Kasumi-1 (cell line): ENCODE measurements around the gene UVRAG.
"Not testable (repeated sequence)": the region's sequence is repeated elsewhere in the genome, so short reads cannot be mapped to it uniquely, and the experiment has no call there.

Source experiments
- DNase-seq, 2 experiments: peaks; one replicate each; lab custom pipeline; 2025; lab: John Stamatoyannopoulos, UW

UVRAG gene

DNA sequence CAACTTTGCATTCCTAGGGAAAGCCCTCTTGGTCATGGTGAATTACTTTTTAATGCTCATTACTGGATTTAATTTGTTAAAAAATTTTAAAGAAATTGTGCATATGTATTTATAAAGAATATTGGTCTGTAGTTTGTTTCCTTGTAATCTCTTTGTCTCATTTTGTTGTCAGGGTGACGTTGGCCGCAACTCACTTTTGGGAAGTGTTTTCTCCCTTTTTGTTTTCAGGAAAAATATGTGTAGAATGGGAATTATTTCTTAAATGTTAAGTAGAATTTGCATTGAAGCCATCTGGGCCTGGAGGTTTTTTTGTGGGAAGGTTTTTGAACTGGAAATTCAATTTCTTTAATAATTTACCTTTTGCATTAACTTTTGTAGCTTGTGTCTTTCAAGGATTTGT is 149.1 kb downstream of the UVRAG start:
- DNase-seq: no peak

DNA sequence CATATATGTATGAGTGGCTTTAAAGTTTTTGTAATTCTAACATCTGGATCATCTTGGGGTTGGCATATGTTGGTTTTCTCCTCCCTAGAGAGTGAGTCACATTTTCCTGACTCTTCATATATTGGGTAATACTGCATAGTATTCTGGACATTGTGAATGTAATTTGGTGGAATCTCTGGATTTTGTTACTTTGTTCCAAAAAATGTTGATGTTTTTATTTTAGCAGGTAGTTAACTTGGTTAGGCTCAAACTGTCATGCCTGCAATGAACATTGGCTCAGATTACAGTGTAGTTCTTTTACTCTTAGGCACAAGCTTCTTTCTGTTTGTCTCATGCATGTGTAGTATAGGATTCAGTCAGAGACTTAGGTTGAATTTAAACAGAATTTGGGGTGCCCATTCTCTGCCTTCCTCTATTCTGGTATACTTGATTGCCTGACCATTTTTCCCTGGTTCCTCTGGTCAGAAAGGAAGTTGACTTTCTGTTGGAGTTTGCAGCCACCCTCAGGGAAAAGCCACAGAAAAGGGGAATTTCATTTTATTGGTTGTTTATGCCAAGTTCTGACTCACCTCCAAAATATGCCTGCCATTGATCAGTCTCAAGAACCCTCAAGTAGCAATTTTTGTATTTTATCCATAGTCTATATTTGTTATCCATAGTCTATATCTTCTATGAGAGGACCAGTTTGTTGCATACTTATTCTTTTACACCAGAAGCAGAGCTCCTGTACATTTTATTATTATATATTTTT is 151.7 kb downstream of the UVRAG start:
- peak; percentile 48 to 59 for DNase-seq

DNA sequence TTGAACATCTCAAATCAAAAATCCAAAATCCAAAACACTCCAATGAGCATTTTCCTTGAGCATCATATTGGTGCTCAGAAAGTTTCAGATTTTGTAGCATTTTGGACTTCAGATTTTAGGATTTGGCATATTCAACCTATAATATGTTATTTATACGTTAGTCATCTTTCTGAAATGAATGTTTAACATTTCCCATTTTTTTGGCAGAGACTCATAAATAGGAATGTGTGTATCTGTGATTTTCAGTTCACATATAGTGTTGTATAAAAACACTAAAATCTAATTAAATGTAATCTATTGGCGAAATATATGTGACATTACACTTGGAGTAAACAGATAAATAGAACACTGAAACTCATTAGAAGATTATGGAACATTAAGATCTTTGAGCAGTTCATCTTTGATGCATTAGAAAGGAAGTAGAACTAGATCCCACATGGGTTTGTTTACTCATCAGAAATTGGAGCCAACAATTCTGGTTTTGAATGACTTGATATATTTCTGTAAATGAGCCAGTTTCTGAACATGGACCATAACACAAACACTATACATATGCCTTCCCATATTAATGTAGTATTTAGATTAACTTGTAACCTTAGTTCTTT is 153.1 kb downstream of the UVRAG start:
- DNase-seq: no peak

DNA sequence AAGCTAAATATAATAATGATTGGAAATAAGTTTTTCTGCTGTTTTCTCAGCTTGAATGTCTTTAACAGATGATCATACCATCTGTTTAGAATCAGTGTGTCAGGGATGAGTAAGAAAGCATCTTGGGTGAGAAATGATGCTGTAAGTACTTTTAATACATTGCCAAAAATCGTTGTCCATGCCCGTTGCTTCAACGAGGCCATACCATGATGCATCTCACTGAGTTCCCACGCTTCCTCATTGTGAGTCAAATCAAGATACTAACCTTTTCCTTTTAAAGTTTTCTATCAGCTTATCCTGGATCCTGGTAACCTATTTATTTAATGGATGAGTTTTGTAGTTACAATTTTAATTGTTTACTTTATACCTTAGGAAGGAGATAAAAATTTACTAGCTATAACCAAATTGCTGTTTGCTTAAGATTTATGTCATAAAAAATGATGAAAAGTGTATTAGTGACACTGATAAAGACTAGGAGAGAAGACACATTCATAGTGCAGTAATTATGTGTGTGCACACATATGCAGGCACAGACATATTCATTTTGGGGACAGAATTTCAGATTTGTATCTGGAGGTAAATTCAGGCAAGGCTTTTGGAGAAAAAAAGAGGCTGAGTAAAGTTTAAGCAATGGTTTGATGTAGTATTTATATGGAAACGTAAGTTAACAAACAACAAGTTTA is 154.8 kb downstream of the UVRAG start:
- DNase-seq: no peak

DNA sequence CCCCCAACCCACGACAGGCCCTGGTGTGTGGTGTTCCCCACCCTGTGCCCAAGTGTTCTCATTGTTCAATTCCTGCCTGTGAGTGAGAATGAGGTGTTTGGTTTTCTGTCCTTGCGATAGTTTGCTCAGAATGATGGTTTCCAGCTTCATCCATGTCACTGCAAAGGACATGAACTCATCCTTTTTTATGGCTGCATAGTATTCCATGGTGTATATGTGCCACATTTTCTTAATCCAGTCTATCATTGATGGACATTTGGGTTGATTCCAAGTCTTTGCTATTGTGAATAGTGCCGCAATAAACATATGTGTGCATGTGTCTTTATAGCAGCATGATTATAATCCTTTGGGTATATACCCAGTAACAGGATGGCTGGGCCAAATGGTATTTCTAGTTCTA is 158.7 kb downstream of the UVRAG start:
- DNase-seq: not testable (repeated sequence)

DNA sequence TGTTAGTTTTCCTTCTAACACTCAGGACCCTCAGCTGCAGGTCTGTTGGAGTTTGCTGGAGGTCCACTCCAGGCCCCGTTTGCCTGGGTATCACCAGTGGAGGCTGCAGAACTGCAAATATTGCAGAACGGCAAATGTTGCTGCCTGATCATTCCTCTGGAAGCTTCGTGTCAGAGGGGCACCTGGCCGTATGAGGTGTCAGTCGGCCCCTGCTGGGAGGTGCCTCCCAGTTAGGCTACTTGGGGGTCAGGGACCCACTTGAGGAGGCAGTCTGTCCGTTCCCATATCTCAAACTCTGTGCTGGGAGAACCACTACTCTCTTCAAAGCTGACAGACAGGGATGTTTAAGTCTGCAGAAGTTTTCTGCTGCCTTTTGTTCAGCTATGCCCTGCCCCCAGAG is 164.1 kb downstream of the UVRAG start:
- DNase-seq: not testable (repeated sequence)

DNA sequence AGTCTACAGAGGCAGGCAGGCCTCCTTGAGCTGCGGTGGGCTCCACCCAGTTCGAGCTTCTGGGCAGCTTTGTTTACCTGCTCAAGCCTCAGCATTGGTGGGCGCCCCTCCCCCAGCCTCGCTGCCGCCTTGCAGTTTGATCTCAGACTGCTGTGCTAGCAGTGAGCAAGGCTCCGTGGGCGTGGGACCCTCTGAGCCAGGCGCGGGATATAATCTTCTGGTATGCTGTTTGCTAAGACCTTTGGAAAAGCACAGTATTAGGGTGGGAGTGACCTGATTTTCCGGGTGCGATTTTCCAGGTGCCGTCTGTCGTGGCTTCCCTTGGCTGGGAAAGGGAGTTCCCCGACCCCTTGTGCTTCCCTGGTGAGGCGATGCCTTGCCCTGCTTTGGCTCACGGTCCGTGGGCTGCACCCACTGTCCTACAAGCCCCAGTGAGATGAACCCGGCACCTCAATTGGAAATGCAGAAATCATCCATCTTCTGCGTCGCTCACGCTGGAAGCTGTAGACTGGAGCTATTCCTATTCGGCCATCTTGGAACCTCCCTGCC is 164.5 kb downstream of the UVRAG start:
- not testable (repeated sequence) for DNase-seq

DNA sequence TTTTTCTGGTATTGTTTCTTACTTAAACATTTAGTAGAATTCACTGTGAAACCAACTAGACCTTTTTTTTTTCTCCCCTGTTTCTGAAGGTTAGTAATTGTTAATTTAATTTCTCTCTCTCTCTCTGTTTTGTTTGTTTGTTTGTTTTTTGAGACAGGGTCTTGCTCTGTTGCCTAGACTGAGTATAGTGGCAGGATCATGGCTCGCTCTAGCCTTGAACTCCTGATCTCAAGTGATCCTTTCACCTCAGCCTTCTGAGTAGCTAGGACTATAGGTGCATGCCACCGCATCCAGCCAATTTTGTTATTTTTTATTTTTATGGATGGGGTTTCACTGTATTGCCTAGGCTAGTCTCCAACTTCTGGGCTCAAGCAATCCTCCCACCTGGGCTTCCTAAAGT is 165.0 kb downstream of the UVRAG start:
- no peak for DNase-seq

DNA sequence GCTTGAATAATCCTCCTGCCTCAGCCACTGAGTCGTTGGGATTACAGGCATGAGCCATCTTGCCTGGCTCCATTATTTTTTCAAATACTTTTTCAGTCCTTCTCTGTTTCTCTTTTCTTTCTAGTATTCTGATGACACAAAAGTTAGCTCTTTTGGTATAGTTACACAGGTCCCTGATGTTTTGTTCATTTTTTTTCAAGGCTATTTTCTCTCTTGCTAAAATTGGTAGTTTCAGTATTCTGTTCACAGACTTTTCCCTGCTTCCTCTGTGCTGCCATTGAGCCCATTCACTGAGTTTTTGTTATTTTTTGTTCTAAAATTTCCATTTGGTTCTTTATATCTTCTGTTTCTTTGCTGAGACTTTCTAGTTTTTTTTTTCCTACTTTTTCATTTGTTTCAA is 166.5 kb downstream of the UVRAG start:
- no peak for DNase-seq

DNA sequence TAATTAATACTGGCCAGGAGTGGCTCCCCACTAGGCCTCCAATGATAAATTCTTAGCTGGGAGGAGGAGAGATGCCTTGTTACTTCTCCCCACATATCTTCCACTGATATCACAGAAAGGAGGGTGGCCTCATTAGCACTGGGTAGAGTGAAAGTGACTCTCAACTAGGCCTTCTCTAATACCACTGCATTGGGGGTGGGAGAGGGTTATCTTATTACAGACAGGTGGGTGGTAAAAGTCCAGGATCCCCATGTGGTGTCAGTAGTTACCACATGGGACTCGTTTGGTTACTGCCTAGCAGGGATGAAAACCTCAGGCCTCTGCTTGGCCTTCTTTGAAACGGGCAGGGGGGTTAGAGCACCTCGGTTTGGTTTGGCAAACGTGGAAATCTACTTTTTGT is 167.3 kb downstream of the UVRAG start:
- DNase-seq: no peak

DNA sequence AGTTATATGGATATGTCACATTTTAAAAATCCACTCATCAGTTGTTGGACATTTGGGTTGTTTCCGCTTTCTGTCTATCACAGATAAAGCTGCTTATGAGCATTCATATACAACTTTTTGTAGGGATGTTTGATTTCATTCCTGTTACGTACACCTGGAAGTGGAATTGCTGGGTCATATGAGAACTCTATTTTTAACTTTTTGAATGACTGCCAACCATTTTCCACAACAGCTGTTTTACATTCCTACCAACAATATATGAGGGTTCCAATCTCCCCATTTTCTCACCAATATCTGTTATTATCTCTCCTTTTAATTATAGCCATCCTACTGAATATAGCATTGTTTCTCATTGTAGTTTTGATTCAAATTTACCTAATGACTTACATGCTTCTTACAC is 172.0 kb downstream of the UVRAG start:
- DNase-seq: no peak

DNA sequence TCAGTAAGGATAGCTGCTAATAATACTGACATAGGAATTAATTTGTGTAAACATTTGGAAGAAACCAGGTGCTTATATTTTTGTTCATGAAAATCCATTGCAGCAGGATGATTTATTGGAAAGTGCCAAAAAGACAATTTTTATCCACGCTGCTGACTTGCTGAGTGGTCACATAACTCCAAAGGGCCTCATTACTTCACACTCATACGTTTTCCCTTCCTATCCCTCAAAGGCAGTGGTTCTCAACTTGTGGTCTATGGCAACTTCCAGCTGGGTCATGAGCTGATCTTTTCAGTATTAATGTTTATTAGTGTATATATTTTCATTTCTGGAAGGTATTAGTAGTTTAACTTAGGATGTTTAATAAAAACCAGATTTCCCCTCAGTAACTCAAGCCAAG is 178.1 kb downstream of the UVRAG start:
- no peak for DNase-seq

DNA sequence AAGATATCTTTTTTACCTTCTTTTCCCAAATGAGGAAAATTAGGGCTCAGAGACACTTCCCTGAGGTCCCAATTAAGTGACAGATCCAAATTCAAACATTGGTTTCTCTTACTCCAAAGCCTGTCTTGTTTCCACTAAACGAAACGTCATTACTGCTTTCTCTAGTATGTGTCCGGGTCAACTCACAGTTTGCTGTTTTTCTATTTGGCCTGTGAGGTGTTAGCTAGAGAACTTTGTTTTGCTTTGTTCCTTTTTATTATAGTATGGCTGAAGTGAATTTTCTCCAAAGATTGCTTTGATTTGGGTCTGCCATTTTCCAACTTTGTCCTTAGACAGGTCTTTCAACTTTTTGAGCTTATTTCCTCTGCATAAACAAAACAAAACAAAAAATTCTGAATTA is 179.6 kb downstream of the UVRAG start:
- DNase-seq: no peak

DNA sequence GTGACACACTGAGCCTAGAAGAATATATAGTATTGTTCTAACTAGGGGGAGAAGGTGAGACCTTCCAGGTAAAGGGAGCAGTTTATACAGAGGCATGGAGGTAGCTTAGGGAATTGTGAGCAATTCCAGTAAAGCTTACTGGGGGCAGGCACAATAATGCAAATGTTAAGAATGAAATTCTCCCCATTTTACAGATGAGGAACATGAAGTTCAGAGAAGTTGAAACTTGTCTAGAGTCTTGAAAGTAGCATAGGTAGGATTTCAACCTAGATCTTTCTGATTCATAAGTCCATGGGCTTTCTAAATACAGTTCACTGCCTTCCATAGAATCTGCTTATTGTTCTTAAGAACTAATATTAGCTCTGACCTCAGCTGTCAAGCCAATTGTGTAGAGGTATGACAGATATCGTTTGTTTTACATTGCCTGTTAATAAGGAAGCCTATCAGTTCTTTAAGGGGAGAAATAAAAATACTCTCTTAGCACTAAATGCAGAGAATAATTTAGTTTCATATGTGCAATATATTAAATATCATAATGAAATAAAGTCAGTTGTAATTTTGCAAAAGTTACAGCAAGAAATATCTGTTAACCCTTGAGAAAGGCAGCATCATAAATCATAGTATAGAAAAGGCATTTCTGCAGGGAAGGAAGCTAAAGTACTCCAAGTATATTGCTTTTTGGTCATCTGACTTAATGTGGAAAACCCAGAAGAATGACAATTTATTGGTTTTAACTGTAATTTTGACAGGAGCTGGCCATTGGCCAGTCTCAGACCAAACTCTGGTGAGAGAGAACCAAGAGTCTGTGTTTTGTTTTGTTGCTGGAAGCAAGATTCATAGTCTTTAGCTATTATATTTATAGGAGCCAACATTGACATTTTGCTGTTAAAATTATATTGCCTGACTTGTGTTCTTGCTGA is 181.8 kb downstream of the UVRAG start:
- DNase-seq: no peak

DNA sequence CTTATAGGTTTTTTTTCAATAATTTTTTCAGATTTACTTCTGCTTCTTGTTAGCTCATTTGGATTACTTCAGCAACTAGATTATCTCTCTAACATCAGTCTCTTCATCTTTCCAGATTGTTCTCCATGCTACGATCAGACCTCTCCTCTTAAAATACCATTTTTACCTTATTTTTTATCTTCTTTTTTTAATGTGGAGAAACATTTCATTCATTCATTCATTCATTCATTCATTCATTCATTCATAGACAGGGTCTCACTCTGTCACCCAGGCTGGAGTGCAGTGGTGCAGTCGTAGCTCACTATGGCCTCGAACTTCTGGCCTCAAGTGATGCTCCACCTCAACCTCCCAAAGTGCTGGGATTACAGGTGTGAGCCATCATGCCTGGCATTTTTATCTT is 189.4 kb downstream of the UVRAG start:
- no peak for DNase-seq

DNA sequence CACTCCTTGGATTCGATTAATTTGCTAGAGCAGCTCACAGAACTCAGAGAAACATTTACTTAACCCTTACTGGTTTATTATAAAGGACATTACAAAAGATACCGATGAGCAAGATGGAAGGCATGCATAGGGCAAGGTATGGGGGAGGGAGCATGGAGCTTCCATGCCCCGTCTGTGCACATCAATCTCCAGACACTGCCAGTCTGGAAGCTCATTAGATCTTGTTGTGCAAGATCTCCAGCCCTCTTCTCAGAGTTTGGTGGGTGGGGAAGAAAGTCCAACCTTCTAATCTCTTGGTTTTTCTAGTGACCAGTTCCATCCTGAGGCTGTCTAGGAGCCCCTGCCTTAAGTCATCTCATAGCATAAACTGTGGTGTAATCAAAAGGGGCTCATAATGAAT is 190.7 kb downstream of the UVRAG start:
- DNase-seq: no peak

DNA sequence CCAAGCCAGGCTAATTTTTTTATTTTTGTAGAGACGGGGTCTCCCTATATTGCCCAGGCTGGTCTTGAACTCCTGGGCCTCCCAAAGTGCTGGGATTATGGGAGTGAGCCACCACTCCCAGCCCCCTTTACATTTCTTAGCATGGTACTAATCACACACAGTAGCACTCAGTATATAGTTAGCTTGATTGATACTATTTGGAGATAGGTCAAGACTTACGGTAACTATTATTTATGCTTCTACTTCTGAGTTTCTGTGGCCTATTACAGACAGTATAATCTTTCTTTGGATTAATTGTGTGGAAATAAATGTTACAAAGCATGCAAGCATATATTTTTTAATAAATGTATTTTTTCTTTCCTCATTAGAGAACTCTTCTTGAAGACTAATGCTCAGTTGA is 192.2 kb downstream of the UVRAG start:
- DNase-seq: no peak

DNA sequence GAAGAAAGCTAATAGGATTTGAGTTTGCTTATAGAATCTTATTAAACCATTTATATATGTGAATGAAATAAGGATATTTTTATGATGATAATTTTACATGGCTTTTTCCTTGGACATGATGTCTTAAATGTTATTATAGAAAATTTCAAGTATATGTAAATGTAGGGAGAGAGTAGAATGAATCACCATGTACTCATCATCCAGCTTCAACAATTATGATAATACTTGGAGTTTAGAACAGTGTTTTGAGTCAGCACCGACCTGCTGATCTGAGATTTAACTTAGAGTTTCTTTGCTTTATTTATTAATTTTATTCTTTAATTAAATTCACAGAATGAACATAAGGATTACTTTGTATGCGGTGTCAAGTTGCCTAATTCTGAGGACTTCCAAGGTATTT is 193.5 kb downstream of the UVRAG start:
- no peak for DNase-seq

DNA sequence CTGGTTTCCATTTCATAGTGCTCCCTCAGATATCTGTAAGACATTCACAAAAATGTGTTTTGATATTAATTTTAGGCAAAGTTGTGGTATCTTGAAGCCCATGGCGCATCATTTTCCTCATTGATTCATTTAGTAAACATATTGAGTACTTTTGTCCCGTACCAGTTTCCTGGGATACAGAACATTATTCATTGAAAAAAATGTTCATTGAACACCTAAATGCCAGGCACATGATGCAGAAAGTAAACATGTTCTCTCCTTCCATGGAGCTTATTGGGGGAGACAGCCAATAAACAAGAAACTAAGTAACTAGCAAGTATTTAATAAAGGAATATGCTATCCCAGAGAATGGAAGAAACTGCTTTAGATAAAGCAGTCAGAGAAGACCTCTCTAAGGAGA is 195.0 kb downstream of the UVRAG start:
- no peak for DNase-seq

DNA sequence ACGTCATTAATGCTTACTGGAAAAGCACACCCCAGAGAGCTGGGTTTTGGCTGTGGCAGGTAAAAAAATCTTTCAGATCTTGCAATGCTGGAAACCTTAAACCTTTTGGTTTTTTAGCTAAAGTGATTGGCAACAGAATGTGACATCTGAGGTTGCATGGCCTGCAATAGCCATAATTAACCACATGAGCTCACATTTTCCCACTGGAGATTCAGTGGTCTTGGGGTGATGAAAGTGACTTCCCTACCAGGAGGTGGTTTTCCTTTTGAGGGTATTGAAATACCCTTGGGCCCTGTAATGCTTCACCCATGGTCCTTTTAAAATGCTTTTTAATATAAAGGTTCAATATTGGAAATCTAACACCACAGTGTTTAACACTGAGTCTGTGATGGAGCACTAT is 198.5 kb downstream of the UVRAG start:
- DNase-seq: no peak

DNA sequence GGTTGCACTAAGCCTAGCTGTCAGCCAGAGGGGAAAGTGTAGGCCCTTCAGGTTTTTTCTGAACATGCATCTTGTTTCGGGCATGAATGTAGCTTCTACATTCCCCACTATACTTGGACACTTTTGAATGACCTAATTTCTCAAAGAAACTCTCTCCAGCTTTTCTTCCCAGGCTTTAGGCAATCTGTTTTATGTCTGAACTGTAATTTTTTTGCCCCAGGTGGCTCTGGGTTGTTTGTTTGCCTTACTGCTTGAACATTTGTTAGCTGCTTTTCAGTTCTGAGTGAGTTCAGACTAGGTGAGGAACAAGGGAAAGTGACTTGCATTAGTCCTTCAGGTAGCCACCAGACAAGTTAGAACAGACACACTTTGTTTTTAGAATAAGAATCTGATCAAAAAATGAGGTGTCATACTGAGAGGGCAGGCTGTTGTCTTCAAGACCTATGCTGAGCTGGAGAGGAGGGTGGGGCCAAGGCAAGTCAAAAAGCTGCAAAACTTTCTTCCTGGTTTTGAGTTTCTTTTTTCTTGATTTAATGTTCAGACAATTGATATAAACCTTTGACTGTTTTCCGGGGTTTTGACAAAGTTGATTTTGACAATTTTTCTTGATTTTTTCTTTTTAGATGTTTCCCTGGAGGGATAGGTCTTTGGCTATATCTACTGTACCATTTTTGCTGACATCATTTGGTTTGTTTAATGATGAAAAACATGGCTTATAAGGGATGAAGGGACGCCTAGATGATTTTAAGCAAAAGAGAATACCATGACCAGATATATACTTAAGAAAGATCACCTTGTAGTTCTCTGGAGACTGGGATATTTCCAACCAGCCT is 208.4 kb downstream of the UVRAG start:
- DNase-seq: no peak
